ENCODE data around the gene C2orf80.
"Not testable (repeated sequence)": the region's sequence is repeated elsewhere in the genome, so short reads cannot be mapped to it uniquely, and the experiment has no call there.

The C2orf80 gene

DNA sequence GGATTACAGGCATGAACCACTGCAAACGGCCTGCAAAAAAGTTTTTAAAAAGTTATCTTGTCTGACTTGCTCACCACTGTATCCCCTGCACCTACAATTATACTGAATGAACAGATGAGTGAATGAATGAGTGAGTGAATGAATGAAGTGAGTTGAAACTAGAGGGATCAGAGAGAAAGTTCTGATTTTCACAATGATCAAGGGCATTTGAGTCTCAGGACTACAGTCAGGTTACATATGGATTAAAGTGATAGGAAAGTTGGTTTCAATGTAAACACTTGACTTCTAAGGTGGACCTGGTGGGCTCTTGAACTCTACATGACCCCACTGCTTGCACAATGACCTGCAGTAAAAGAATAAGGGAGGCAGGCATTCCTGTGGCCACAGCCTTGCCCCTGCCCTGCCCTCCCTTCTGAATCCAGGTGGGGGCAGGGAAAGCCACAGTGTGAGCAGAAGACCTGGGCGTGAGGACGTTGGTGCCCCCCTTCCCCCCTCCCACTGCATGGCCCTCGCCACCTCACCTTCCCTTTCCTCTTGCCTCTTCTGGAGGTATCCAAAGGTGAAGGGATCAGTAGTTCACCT is 10.7 kb downstream of the C2orf80 start:
- no peak for DNase-seq (ENCODE audit: low read depth)

DNA sequence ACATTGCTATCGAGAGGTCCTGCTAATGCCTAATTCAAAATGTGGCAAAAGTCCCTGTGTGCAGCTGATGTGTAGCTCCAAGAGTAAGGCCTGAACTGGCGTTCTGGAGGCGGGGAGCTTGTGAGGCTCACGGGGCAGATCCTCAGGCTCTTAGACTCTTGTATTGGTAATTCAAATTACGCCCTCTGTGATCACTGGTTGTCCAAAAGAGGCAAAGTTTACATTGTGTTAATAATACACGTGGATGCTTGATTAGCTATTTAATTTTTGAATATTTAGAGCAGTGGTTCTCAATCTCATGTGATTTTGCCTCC is 14.0 kb downstream of the C2orf80 start:
- no peak for DNase-seq (ENCODE audit: low read depth)

DNA sequence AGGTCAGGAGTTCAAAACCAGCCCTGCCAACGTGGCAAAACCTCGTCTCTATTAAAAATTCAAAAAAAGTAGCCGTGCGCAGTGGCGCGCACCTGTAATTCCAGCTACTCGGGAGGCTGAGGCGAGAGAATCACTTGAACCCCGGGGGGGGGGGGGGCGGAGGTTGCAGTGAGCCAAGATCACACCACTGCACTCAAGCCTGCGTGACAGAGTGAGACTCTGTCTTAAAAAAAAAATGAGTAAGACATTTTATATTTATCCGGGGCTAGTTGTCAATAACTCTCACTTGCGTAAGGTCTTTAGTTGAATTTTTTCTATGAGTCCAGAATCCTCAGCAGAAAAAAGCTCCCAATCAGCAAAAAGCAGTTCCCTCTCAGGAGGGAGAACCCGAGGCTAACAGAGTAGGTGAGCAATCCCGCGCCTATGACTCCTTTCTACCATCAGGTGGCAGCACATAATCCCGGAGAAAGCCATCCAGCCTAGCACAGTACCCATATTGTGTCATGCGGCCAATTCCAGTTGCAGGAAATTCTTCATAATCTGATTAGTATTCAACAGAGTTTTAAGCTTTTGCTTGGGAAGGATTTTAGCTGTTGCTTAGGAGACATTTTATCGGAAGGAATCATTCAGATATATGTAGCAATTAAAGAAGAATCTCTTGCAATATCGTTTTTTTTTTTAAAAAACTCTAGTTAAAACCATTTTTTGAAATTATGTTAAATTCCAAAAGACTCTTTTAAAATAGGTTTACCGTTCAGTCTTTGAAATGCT is 14.6 kb downstream of the C2orf80 start:
- peak; percentile 2 for DNase-seq (ENCODE audit: low read depth)

DNA sequence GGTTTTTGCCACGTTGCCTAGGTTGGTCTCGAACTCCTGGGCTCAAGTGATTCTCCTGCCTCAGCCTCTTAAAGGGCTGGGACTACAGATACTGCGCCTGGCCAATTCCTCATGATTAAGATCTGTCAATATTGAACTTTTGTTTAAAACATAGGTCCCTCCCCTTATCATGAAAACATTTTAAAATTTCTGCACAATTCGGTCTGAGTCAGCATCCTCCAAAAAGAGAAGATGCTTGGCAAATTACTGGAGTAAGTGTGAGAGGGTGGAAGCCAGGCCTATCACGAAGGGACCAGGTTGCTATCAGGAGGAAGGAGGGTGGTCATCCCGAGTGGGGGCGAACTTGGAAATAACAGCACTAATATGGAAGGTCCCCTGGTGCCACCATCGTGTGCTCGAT is 15.7 kb downstream of the C2orf80 start:
- no peak for DNase-seq (ENCODE audit: low read depth)

DNA sequence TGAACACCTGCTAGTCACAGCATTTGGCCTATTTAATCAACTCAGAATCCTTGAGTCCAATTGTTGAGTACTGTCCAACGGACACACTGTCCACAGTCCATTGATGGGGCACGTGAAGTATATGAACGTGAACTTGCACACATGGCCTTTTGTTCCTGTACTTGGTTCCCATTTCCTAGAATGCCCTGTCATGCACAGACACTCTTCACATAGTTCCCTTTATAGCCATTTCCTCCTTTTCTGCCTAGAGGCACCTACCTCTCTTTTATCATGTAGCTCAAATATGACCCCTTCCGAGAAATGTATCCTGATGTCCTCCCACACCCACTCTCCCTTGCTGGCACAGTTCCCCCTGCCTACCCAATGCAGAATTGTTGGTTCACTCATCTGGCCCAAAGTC is 17.7 kb downstream of the C2orf80 start:
- DNase-seq (ENCODE audit: low read depth), result no peak

DNA sequence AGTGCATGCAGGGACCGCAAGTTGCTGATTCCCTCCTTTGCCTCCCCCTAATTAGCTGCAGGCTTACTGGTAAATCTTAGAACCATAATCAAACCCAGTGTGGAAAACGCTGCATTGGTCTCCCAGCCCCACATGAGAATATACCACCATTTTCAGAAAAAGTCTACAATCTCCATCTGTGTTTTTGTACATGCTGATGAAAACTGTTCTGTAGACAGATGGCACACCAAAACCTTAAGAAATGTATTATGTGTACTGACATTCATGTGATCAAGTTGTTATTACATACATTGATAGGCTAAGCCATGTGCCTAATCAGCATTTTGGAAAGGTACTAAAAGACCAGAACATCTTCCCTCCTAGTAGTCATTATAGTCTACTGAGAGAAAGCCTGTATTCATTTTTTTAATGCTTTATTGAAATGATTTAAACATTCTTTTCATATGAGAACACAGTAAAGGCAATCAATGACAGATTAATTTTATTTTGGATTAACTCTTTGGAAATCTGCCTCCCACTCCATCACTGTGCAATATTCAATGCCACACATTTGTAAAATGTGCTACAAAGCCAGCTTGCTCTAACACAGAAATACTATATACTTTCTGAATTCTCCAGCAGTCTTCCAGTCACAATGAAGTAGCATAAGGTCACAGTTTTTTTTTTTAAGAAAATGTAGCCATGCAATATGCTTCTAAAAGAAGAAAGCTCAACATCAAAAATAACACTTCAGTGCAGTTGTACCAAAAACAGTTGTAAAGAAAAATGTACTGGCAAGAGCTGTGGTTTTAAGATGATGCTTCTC is 24.7 kb downstream of the C2orf80 start:
- no peak for DNase-seq (ENCODE audit: low read depth)

DNA sequence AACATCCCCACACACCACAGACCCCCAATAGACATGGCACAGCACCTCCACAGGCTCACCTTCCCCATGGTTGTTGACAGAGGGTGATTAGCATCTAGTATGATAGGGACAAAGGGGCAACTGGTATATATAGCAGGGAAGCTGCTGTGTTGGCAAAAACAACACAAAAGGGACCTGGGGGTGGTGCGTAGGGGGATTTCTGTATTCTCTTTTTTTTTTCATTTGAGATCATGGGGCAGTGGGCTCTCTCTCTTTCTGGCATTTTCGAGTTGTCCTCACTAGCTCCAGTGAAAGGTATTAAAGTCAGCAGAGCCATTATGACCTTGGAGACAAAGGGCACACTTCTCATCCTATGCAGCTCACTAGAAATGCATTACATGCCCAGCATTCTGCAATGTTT is 26.3 kb downstream of the C2orf80 start, which contains the start of gene CRYGA:
Gene CRYGA, minus strand, starts transcription at position 101 of the 400 bp plus-strand sequence. Its CDS starts 33 bp downstream, at position 68.
- no peak for DNase-seq (ENCODE audit: low read depth)

DNA sequence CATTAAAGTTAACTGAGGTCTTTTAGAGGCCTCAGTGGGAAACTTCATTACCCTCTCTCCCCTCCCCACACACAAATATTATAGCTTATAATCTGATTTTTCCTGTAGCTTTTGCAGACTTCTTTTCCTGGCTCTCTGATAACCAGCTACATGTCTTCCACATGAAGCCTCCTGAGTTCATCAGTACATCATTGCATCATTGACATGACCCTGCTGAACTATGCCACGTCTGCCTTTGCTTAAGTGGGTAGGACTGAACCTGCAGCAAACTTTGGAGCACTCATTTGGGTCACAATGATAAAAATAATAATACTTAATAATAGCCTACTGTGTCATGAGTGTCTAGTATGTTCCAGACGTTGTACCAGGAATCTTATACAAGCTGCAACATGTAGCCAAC is 33.4 kb downstream of the C2orf80 start:
- DNase-seq (ENCODE audit: low read depth), result no peak

DNA sequence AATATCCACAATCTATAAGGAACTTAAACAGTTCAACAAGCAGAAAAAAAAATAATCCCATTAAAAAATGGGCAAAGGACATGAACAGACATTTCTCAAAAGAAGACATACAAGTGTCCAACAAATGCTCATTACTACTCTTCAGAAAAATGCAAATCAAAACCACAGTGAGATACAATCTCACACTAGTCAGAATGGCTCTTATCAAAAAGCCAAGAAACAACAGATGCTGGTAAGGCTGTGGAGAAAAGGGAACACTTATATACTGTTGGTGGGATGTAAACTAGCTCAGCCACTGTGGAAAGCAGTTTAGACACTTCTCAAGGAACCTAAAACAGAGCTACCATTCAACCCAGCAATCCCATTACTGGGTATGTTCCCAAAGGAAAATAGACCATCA is 36.7 kb downstream of the C2orf80 start:
- DNase-seq (ENCODE audit: low read depth), result no peak

DNA sequence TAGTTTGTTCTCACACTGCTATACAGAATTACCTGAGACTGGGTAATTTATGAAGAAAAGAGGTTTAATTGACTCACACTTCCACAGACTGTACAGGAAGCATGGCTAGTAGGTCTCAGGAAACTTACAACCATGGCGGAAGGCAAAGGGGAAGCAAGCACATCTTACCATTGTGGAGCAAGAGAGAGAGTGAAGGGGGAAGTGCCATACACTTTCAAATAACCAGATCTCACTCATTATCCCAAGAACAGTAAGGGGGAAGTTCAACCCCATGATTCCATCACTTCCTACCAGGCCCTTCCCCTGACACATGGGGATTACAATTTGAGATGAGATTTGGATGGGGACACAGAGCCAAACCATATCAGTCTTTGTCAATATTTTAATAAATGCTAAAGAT is 38.9 kb downstream of the C2orf80 start:
- DNase-seq (ENCODE audit: low read depth), result no peak

DNA sequence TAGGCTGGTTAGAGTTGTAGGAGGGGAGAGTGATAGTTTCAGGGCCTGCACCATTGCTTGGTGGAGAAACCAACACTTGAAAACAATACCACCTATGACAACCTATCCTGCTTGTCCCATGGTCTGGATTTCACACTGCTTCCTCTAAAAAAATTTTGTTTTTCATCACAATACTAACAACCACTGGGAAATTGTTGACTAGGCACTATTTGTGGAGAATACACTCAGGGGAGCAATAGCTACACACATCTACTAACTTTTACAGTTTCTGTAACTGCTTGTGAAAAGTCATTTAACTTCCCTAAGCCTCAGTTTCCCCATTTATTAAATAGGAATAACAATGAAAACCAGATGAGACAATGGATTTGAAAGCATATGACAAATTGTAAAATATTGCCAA is 39.7 kb downstream of the C2orf80 start:
- DNase-seq (ENCODE audit: low read depth), result no peak

DNA sequence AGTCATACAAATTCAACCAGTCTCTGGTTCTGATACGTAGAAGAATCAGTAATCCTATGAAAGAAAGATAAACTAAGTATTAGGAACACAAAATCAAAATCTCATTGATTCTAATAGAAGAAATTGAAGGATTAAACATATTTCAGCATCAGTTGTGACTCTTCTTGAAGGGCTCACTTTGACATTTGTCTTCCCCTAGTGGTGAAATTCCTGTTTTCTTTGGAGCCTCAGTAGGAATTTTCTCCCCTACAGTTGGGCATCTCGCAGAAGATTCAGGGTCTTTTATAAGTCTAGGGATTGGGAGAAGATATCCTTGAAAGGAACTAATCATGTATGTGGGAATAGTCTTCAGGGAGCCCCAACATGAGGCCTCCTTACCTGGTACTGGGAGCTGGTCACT is 41.0 kb downstream of the C2orf80 start:
- DNase-seq (ENCODE audit: low read depth), result no peak

DNA sequence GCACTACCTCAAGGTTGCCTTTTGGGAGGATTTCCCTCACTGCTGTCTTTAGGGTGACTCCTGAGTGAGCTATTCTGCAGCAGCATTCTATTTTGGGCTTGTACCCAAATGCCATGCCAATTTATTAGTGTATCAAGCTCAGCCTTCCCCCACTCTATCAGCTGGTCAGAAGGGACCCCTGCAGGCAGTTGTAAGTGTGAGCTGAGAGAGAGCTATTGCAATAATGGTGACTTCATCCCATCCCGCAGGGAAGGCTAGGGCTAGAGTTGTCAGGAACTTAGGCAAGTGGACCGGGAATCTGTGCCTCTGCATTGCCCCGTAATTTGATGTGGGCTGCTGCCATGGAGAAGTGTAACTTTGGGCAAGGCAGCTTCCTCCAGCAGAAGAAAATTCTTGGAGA is 42.1 kb downstream of the C2orf80 start:
- no peak for DNase-seq (ENCODE audit: low read depth)

DNA sequence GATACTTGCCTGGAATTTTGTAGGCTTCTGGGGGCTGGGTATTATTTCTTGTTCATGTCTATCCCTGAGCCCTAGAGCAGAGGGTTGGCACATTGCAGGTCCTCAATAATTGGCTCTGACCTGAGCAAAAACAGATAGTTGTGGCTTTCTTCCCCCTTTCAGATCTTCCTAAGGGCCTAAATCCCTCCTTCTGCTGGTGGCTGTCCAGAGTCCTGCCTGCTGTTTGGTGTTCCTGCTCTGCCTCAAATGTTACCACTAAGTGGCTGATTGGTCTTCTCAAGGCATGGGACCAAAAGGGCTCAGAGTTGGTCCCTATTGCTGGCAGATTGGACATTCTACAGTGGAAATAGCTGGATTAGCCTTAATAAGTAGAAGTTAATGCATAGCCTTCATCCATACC is 42.8 kb downstream of the C2orf80 start:
- DNase-seq (ENCODE audit: low read depth), result no peak

DNA sequence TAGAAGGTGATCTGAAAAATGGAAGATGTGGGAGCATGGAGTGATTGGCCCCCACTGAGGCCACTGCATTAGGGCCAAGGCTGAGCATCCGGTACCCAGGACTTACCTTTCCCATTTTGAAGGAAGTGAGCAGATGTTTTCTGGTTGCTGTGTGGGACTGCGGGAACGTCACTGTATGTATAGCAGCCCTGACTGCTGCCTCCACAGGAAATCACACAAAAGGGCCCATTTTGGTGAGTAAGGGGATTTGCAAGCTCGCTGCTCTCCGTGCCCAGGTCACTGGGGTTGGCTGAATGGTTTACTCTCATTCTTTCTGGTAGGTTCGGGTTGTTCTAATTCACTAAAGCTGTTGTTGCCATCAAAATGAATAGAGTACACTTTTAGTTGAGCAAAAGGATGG is 43.8 kb downstream of the C2orf80 start, which contains the start of gene CRYGB:
Gene CRYGB, minus strand, starts transcription at position 153 of the 400 bp plus-strand sequence. Its CDS starts 38 bp downstream, at position 115.
- no peak for DNase-seq (ENCODE audit: low read depth)

DNA sequence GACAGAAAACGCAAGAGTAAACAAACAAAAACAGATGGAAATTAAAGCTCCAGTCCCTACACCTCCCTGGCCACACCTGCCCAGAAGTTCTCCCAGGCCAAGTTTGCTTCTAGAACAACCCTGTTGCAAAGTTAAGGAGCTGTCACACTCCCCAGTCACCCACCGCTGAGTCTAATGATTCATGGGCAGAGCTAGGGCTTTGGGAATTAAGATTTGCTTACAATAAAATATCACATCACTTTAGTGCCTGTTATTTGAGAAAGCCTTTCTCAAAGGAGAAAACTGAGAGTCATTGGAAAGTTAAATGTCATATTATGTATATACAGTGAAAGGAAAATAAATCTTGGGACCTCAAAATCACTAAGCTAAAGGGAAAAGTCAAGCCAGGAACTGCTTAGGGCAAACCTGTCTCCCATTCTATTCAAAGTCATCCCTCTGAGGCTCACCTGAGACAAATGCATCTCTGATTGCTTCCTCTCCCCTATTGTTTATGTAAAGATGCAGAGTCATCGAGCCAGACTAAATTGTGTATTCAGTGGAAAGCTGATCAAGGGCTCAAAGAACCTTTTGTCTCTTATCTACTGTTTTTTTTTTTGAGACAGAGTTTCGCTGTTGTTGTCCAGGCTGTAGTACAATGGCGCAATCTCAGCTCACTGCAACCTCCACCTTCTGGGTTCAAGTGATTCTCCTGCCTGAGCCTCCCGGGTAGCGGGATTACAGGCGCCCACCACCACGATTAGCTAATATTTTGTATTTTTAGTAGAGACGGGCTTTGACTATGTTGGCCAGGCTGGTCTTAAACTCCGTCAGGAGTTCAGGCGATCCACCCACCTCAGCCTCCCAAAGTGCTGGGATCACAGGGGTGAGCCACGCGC is 46.7 kb downstream of the C2orf80 start:
- DNase-seq (ENCODE audit: low read depth), result no peak

DNA sequence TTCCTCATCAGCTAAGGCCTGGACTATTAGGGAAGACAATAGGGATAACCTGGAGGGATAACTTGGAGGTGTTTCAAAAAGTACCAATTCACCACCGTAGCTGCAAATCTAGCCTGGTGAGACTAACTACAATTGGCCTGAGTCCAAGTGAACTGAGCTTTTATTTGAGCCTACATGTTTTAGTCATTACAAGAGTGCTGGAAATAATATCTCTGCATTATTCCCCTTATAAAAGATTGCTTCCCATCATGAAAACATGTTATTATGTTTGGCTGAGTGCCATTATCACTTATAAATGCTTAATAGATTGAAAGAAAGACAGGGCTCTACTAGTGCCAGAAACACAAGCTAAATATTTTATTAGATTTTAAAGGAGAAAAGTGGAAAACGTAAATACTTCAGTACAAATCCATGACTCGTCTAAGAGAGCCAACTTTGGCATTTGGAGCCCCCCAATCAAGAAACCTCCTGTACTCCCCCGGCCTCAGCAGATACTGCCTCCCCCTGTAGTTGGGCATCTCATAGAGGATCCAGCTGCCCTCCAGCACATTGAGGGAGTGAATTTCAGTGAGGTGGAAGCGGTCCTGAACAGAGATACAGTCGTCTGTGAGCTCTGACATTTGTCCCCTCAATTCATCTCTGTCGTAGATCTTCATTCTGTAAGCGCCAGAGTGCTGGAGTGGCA is 47.4 kb downstream of the C2orf80 start:
- no peak for DNase-seq (ENCODE audit: low read depth)

DNA sequence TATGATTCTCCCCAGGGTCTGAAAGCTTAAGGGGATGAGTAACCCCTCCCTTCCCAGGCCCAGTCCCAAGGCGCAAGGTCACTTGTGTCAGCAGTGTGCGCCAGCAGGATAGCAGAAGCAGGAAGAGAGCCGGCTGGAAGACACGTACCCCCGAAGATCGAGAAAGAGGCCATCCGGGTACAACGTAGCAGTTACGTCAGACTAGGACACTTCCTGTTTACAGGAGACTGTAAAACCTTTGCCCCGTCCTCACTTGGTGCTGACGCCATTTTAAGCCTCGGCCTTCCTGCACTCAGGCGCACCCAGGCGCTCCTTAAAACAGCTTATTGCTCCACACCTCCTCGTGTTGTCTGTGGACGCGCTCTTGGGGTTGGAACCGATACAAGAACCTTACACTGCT is 50.4 kb downstream of the C2orf80 start:
- no peak for DNase-seq (ENCODE audit: low read depth)

DNA sequence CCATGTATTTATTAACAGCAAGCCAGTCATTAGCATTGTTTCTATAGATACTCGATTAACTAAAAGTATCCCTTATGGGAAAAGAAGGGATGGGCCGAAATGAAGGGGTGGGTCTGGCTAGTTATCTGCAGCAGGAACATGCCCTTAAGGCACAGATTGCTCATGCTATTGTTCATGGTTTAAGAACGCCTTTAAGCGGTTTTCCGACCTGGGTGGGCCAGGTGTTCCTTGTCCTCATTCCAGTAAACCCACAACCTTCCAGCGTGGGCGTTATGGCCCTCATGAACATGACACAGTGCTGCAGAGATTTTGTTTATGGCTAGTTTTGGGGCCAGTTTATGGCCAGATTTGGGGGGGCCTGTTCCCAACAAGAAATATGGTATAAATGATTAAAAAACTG is 51.5 kb downstream of the C2orf80 start:
- not testable (repeated sequence) for DNase-seq (ENCODE audit: low read depth)

DNA sequence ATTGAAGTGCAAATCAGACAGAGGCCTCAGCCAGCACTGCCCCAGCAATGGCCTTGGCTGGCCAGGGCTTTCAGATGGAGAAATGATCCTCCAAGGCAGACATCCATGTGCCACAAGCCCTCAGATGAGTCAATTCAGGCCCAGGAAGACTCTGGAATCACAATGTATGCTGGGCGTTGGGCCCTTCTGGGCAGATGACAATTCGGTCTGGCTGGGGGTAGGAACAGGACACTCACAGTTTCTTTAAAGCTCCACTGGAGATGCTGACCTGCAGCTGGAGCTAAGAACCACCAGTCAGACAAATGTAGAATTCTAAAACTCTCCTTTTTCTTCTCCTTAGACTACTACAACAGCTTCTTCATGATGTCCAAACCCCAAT is 53.1 kb downstream of the C2orf80 start:
- no peak for DNase-seq (ENCODE audit: low read depth)

All from T-helper 22 cell (primary cell).